WTC11 (cell line): ENCODE results near the gene LTBP2. TPM values are rescaled to one million over a fixed set of nuclear protein-coding genes. Genes with fewer than 3 reads are reported as not detected.

Experiments
- ATAC-seq: fragments of 200-7000 bp; cut with Tn5 transposase; 2 replicates; pipeline ENCODE4 v1.10.0; 2021; ENCODE audit warnings: mild to moderate bottlenecking, moderate library complexity
- CTCF ChIA-PET: fragments of 300-600 bp; sonication (Branson Sonifier 250); formaldehyde crosslinking; loops from one replicate; lab custom pipeline; 2021; ENCODE audit warnings: antibody characterized with exemption; lab: Charles Lee
- POLR2A ChIA-PET: fragments of 350-600 bp; sonication (Branson Sonifier 250); formaldehyde crosslinking; loops from one replicate; lab custom pipeline; 2021; ENCODE audit warnings: antibody characterized with exemption; lab: Charles Lee
- DNase-seq: peaks from one replicate; pipeline ENCODE4 v3.0.0; 2021; ENCODE audit warnings: low spot score
- H3K27ac Mint-ChIP-seq: 2 replicates; pipeline ENCODE4 v1.8.0; 2021; ENCODE audit warnings: mixed read lengths
- H3K27me3 Mint-ChIP-seq: 2 replicates; pipeline ENCODE4 v1.8.0; 2021; ENCODE audit warnings: low read depth, mild to moderate bottlenecking, moderate library complexity, mixed read lengths
- H3K36me3 Mint-ChIP-seq: 2 replicates; pipeline ENCODE4 v1.8.0; 2021; ENCODE audit warnings: mixed read lengths
- H3K4me1 Mint-ChIP-seq: 2 replicates; pipeline ENCODE4 v1.8.0; 2022; ENCODE audit warnings: mixed read lengths
- H3K4me3 Mint-ChIP-seq: 2 replicates; pipeline ENCODE4 v1.8.0; 2021; ENCODE audit warnings: mild to moderate bottlenecking, moderate library complexity, mixed read lengths
- H3K9me3 Mint-ChIP-seq: 2 replicates; pipeline ENCODE4 v1.8.0; 2021; ENCODE audit warnings: mixed read lengths
- ATF3 ChIP-seq: sonication (generic); formaldehyde crosslinking; conservative IDR thresholded peaks from 2 replicates; pipeline ENCODE4 v1.8.1; 2022; ENCODE audit warnings: mild to moderate bottlenecking, missing genetic modification reagents
- CTCF ChIP-seq: fragments of 200-600 bp; IDR thresholded peaks from 2 replicates; pipeline ENCODE4 v1.8.0; 2022; ENCODE audit warnings: antibody characterized with exemption
- E2F4 ChIP-seq: sonication (generic); formaldehyde crosslinking; IDR thresholded peaks from 2 replicates; pipeline ENCODE4 v1.8.1; 2022; ENCODE audit warnings: low read depth, mild to moderate bottlenecking, moderate library complexity, missing genetic modification reagents, borderline replicate concordance
- E2F5 ChIP-seq: sonication (generic); formaldehyde crosslinking; IDR thresholded peaks from 2 replicates; pipeline ENCODE4 v1.8.1; 2022; ENCODE audit warnings: mild to moderate bottlenecking, moderate library complexity, missing genetic modification reagents
- FOXJ3 ChIP-seq: sonication (generic); formaldehyde crosslinking; IDR thresholded peaks from 2 replicates; pipeline ENCODE4 v1.9.0; 2021; ENCODE audit warnings: missing genetic modification reagents, mild to moderate bottlenecking, borderline replicate concordance
- FOXP1 ChIP-seq: sonication (generic); formaldehyde crosslinking; IDR thresholded peaks from 2 replicates; pipeline ENCODE4 v1.8.0; 2022; ENCODE audit warnings: missing genetic modification reagents, mild to moderate bottlenecking, moderate library complexity, borderline replicate concordance
- IRF1 ChIP-seq: sonication (generic); formaldehyde crosslinking; IDR thresholded peaks from 2 replicates; pipeline ENCODE4 v1.8.0; 2023; ENCODE audit warnings: missing genetic modification reagents
- JAZF1 ChIP-seq: fragments of 250-450 bp; sonication (Bioruptor Pico); IDR thresholded peaks from 2 replicates; pipeline ENCODE4 v1.9.0; 2021; ENCODE audit warnings: moderate library complexity, mild to moderate bottlenecking, inconsistent platforms
- MYBL2 ChIP-seq: sonication (generic); formaldehyde crosslinking; IDR thresholded peaks from 2 replicates; pipeline ENCODE4 v1.8.1; 2023; ENCODE audit warnings: mild to moderate bottlenecking, moderate library complexity, missing genetic modification reagents
- NFYB ChIP-seq: sonication (generic); formaldehyde crosslinking; conservative IDR thresholded peaks from 2 replicates; pipeline ENCODE4 v1.8.0; 2022; ENCODE audit warnings: low read depth, missing genetic modification reagents
- NR2C2 ChIP-seq: sonication (generic); formaldehyde crosslinking; IDR thresholded peaks from 2 replicates; pipeline ENCODE4 v1.8.0; 2022; ENCODE audit warnings: mild to moderate bottlenecking, missing genetic modification reagents
- RORB ChIP-seq: fragments of 250-450 bp; sonication (Bioruptor Pico); IDR thresholded peaks from 2 replicates; pipeline ENCODE4 v1.9.0; 2021; ENCODE audit warnings: mild to moderate bottlenecking
- SP1 ChIP-seq: sonication (generic); formaldehyde crosslinking; conservative IDR thresholded peaks from 2 replicates; pipeline ENCODE4 v1.8.1; 2022; ENCODE audit warnings: missing genetic modification reagents
- TP53 ChIP-seq: sonication (generic); formaldehyde crosslinking; IDR thresholded peaks from 2 replicates; pipeline ENCODE4 v1.8.1; 2023; ENCODE audit warnings: mild to moderate bottlenecking, missing genetic modification reagents
- USF1 ChIP-seq: sonication (generic); formaldehyde crosslinking; IDR thresholded peaks from 2 replicates; pipeline ENCODE4 v1.8.0; 2022; ENCODE audit warnings: mild to moderate bottlenecking, missing genetic modification reagents
- USF2 ChIP-seq: sonication (generic); formaldehyde crosslinking; IDR thresholded peaks from 2 replicates; pipeline ENCODE4 v1.8.1; 2023; ENCODE audit warnings: mild to moderate bottlenecking, missing genetic modification reagents, moderate library complexity
- ZBTB43 ChIP-seq: sonication (generic); formaldehyde crosslinking; IDR thresholded peaks from 2 replicates; pipeline ENCODE4 v1.8.1; 2023; ENCODE audit warnings: mild to moderate bottlenecking, missing genetic modification reagents
- ZNF396 ChIP-seq: fragments of 250-450 bp; sonication (Bioruptor Pico); IDR thresholded peaks from 2 replicates; pipeline ENCODE4 v1.8.0; 2021; ENCODE audit warnings: mild to moderate bottlenecking, moderate library complexity, borderline replicate concordance
- ZNF416 ChIP-seq: fragments of 250-450 bp; sonication (Bioruptor Pico); IDR thresholded peaks from 2 replicates; pipeline ENCODE4 v1.9.0; 2021; ENCODE audit warnings: mild to moderate bottlenecking, inconsistent platforms
- ZNF671 ChIP-seq: fragments of 250-450 bp; sonication (Bioruptor Pico); IDR thresholded peaks from 2 replicates; pipeline ENCODE4 v1.8.0; 2021; ENCODE audit warnings: mild to moderate bottlenecking
- ZSCAN18 ChIP-seq: fragments of 250-450 bp; sonication (Bioruptor Pico); IDR thresholded peaks from 2 replicates; pipeline ENCODE4 v2.1.2; 2022; ENCODE audit warnings: mild to moderate bottlenecking, moderate library complexity
- total RNA-seq: library from RNA; stranded (reverse); gene quantifications from 3 replicates; pipeline ENCODE4 v1.2.3, GENCODE V29; 2021

LTBP2 gene
- total RNA-seq, 1 experiment from 2014 or later = 1.2 TPM

GRCh38 chr14:74493343-74494261 is 118.4 kb downstream of the LTBP2 start, which contains the start of gene ISCA2 (continued):
- TF ChIP-seq ZNF671 (CRISPR knock-in tag) (no peak), TP53 (CRISPR knock-in tag) (no peak), FOXJ3 (no peak), ZNF396 (CRISPR knock-in tag) (no peak), USF2 (CRISPR knock-in tag) (no peak), ZSCAN18 (CRISPR knock-in tag) (no peak), RORB (CRISPR knock-in tag) (no peak), JAZF1 (CRISPR knock-in tag) (no peak), NR2C2 (CRISPR knock-in tag) (no peak), E2F4 (CRISPR knock-in tag) (no peak), CTCF (no peak), NFYB (peak; percentile 89), ATF3 (no peak), E2F5 (CRISPR knock-in tag) (peak; percentile 7; the same call in 1 of the 2 replicates), USF1 (CRISPR knock-in tag) (no peak)

GRCh38 chr14:74492776-74493342 is 119.2 kb downstream of the LTBP2 start, which contains the start of gene NPC2:
Gene NPC2, minus strand, starts transcription at chr14:74493305. Its CDS starts 31 bp downstream, at chr14:74493274.
- POLR2A ChIA-PET = interaction anchor here (0.8 to 1.9 kb wide), 11 partner anchors 9 to 210 kb away, joined by 3 to 10 read pairs (median 3); partner anchors contain the start of genes ABCD4 and VRTN
- peak within 1 kb of the TSS; percentile 96 for H3K4me3 Mint-ChIP-seq
- H3K27me3 Mint-ChIP-seq = no peaks in the 10 kb centered on the region
- no peak for DNase-seq
- CTCF ChIA-PET = interaction anchor here (0.6 to 3.1 kb wide), 21 partner anchors 8 to 331 kb away, joined by 3 to 26 read pairs (median 5); partner anchors contain the start of genes ABCD4, LTBP2 and VRTN
- peaks cover 12% of the 10 kb centered on the region for H3K36me3 Mint-ChIP-seq
- peaks cover 27% of the 10 kb centered on the region for H3K4me1 Mint-ChIP-seq
- H3K27ac Mint-ChIP-seq = peak within 1 kb of the TSS; percentile 86
- H3K9me3 Mint-ChIP-seq = no peaks in the 10 kb centered on the region
- ATAC-seq = peak; percentile 9
- TF ChIP-seq FOXP1 (CRISPR knock-in tag) = peak; percentile 74; the same call in 1 of the 2 replicates
- no peak for TF ChIP-seq ZNF671 (CRISPR knock-in tag)
- peak; percentile 40; the same call in 1 of the 2 replicates for TF ChIP-seq E2F5 (CRISPR knock-in tag)
- TF ChIP-seq ZNF416 = no peak
- TF ChIP-seq MYBL2 = peak; percentile 70
- no peak; the same call in none of the 2 replicates for TF ChIP-seq SP1 (CRISPR knock-in tag)
- TF ChIP-seq IRF1 (CRISPR knock-in tag) = 0 out of 2 replicates have a peak, but pooled peaks have one; percentile 26
- no peak for TF ChIP-seq ZBTB43 (CRISPR knock-in tag)
- no peak for TF ChIP-seq CTCF
